Panc1 (cell line): Measurements from ENCODE around the gene CALM1. TPM values are rescaled to one million over a fixed set of nuclear protein-coding genes. Genes with fewer than 3 reads are reported as not detected.

Experiments
- ATAC-seq: fragments of 200-7000 bp; cut with Tn5 transposase; 2 replicates; pipeline ENCODE4 v1.9.1; 2020; ENCODE audit warnings: mild to moderate bottlenecking, moderate library complexity
- BruUV-seq: library from RNA; stranded (reverse); fragments of 400-500 nt; replicated peaks from 2 replicates; lab custom pipeline; 2021; lab: Mats Ljungman, UMichigan
- CTCF ChIA-PET: fragments of 300-600 bp; sonication (Branson Sonifier 250); formaldehyde crosslinking; loops from one replicate; lab custom pipeline; 2022; ENCODE audit warnings: antibody characterized with exemption; lab: Charles Lee
- POLR2A ChIA-PET: fragments of 300-600 bp; sonication (Branson Sonifier 250); formaldehyde crosslinking; loops from one replicate; lab custom pipeline; 2022; ENCODE audit warnings: antibody characterized with exemption; lab: Charles Lee
- DNase-seq: peaks from one replicate; pipeline ENCODE4 v3.0.0-alpha.2; 2010; ENCODE audit warnings: low read depth, low spot score
- H3K27ac ChIP-seq: 2 replicates; pipeline ENCODE4 v1.5.1; 2011; ENCODE audit warnings: mild to moderate bottlenecking, low read length, inconsistent platforms
- H3K27me3 ChIP-seq: fragments of 200-500 bp; sonication (Bioruptor generic); 2 replicates; pipeline ENCODE4 v1.6.0; 2014; ENCODE audit warnings: low read length, inconsistent platforms; ENCODE audit not compliant: control insufficient read depth, insufficient read depth
- H3K36me3 ChIP-seq: fragments of 200-500 bp; sonication (Bioruptor generic); 2 replicates; pipeline ENCODE4 v1.5.1; 2014; ENCODE audit warnings: inconsistent platforms, mild to moderate bottlenecking, low read length, moderate library complexity; ENCODE audit not compliant: control insufficient read depth, insufficient read depth
- H3K4me1 ChIP-seq: 2 replicates; pipeline ENCODE4 v1.5.1; 2011; ENCODE audit warnings: inconsistent platforms, mild to moderate bottlenecking, low read length, moderate library complexity; ENCODE audit not compliant: control insufficient read depth, insufficient read depth
- H3K4me3 ChIP-seq, 2 experiments: 2 replicates each; pipeline ENCODE4 v1.5.1; 2011 to 2012; ENCODE audit warnings: low read depth in 2 of 2, low read length in 2 of 2, mild to moderate bottlenecking in 2 of 2, inconsistent platforms in 1 of 2, moderate library complexity in 1 of 2
- H3K9me3 ChIP-seq: fragments of 200-500 bp; sonication (Bioruptor generic); 2 replicates; pipeline ENCODE4 v1.5.1; 2014; ENCODE audit warnings: low read depth, mild to moderate bottlenecking, inconsistent platforms, low read length, moderate library complexity; ENCODE audit not compliant: control insufficient read depth, insufficient read depth
- POLR2AphosphoS5 ChIP-seq: IDR thresholded peaks from 2 replicates; pipeline ENCODE4 v1.6.1; 2012; ENCODE audit warnings: mild to moderate bottlenecking, low read depth, low read length, moderate library complexity
- REST ChIP-seq, 2 experiments: IDR thresholded peaks; 2 replicates each; pipeline ENCODE4 v1.6.1; 2011 to 2012; ENCODE audit warnings: low read depth in 2 of 2, control low read depth in 1 of 2, low read length in 1 of 2, mild to moderate bottlenecking in 1 of 2, moderate library complexity in 1 of 2; ENCODE audit not compliant: insufficient read depth in 1 of 2
- SIN3A ChIP-seq: IDR thresholded peaks from 2 replicates; pipeline ENCODE4 v1.6.1; 2012; ENCODE audit warnings: low read depth, mild to moderate bottlenecking, low read length, moderate library complexity, borderline replicate concordance; ENCODE audit not compliant: insufficient read depth
- TCF7L2 ChIP-seq: IDR thresholded peaks from 2 replicates; pipeline ENCODE4 v1.6.1; 2011; ENCODE audit warnings: mild to moderate bottlenecking, low read depth, low read length, inconsistent platforms
- in situ Hi-C: cut with HindIII; loops from 2 replicates; pipeline ENCODE4 v1.10.0; 2016; ENCODE audit warnings: low sequenced_read_pairs, low pct_unique_long_range_greater_than_20kb
- intact Hi-C: fragments of 100-400 bp; cut with micrococcal nuclease; formaldehyde crosslinking; loops from one replicate; pipeline ENCODE4 v1.10.0; 2022; ENCODE audit not compliant: unreplicated experiment
- total RNA-seq: library from RNA; stranded (reverse); gene quantifications from one replicate; pipeline ENCODE4 v1.2.1, GENCODE V29; 2021; ENCODE audit not compliant: unreplicated experiment
- TF ChIP-seq, protein P1 (sequence below): fragments of 450-650 bp; IDR thresholded peaks from 2 replicates; pipeline ENCODE4 v1.5.1; 2017; ENCODE audit warnings: mild to moderate bottlenecking

Gene CALM1
- total RNA-seq, 1 experiment from 2014 or later, result 182 TPM

DNA sequence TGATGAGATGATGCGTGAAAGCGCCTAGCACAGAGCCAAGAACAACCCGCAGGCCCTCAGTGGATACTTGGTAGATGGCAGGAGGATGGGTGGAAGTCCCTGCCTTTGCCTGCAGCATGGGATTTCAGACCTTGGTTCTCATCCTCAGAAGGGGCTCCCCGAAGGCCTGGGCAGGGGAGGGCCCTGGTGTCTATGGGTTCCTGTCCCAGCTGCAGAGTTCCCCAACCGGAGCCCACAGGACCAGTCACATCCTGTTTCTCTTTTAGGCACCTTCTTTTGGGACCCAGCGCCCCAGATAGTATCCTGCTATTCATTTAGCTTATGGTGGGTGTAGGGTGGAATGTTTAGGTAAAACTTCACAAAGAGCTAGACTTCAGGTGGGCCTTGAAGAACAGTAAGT lies 55.5 kb downstream of the CALM1 start:
- Histone ChIP-seq H3K36me3 (no peaks in the 10 kb centered on the region), H3K4me1 (no peaks in the 10 kb centered on the region), H3K4me3 (no peak overlapping the region), H3K27ac (no peak overlapping the region), H3K9me3 (no peaks in the 10 kb centered on the region), H3K27me3 (no peaks in the 10 kb centered on the region)
- TF ChIP-seq REST (IDR thresholded peaks at IDR 0.05; ENCODE audit: insufficient read depth in 1 of 2, low read depth in 2 of 2, low read length in 1 of 2) (no peak), TCF7L2 (no peak), SIN3A (no peak), POLR2AphosphoS5 (no peak)
- TF ChIP-seq, protein P1, sequence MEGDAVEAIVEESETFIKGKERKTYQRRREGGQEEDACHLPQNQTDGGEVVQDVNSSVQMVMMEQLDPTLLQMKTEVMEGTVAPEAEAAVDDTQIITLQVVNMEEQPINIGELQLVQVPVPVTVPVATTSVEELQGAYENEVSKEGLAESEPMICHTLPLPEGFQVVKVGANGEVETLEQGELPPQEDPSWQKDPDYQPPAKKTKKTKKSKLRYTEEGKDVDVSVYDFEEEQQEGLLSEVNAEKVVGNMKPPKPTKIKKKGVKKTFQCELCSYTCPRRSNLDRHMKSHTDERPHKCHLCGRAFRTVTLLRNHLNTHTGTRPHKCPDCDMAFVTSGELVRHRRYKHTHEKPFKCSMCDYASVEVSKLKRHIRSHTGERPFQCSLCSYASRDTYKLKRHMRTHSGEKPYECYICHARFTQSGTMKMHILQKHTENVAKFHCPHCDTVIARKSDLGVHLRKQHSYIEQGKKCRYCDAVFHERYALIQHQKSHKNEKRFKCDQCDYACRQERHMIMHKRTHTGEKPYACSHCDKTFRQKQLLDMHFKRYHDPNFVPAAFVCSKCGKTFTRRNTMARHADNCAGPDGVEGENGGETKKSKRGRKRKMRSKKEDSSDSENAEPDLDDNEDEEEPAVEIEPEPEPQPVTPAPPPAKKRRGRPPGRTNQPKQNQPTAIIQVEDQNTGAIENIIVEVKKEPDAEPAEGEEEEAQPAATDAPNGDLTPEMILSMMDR, result no peak
- ChIA-PET CTCF (no interaction called here), POLR2A (interaction anchor here (0.5 kb wide), 1 partner anchor 51 kb away, joined by 8 read pairs; no protein-coding TSS in a partner anchor)
- ATAC-seq, result no peak
- no TSS peak for BruUV-seq
- no peak for DNase-seq
- in situ Hi-C loops (no loop called here), intact Hi-C loops (no loop called here)

- no peaks in the 10 kb centered on the region for H3K27me3 ChIP-seq
- no peaks in the 10 kb centered on the region for H3K36me3 ChIP-seq
- no peaks in the 10 kb centered on the region for H3K4me1 ChIP-seq
- in situ Hi-C loops, result no loop called here
- TF ChIP-seq, protein P1, result no peak
- TF ChIP-seq SIN3A, result no peak
- TF ChIP-seq TCF7L2, result no peak
- no peak for TF ChIP-seq POLR2AphosphoS5
- no peak for TF ChIP-seq REST (IDR thresholded peaks at IDR 0.05; ENCODE audit: insufficient read depth in 1 of 2, low read depth in 2 of 2, low read length in 1 of 2)
- H3K9me3 ChIP-seq, result no peaks in the 10 kb centered on the region
- intact Hi-C loops, result no loop called here
- DNase-seq (no peak), ATAC-seq (no peak)
- H3K27ac ChIP-seq, result no peak overlapping the region
- no TSS peak for BruUV-seq
- CTCF ChIA-PET, result no interaction called here
- no peak overlapping the region for H3K4me3 ChIP-seq
- POLR2A ChIA-PET, result no interaction called here
These were observed 56.6 kb downstream of the CALM1 start for GRCh38 chr14:90453401-90453951.
